ENCODE results near the gene XPO6. TPM values are rescaled to one million over a fixed set of nuclear protein-coding genes. Genes with fewer than 3 reads are reported as not detected.
A peak's percentile ranks its signal among the peaks of the same experiment; 100 is the strongest.

Gene XPO6
- total RNA-seq, 4 donors from 2014 or later: 88.2 to 160 (median 118) TPM

- peaks cover 8 to 9% of the 10 kb centered on the region in 2 donors for H3K36me3 ChIP-seq
- H3K4me3 ChIP-seq (replicated peaks in 1 of 3): no peak overlapping the region
- no peak for DNase-seq
- no peak for TF ChIP-seq CTCF (IDR thresholded peaks at IDR 0.05)
- no peak for TF ChIP-seq POLR2A (IDR thresholded peaks at IDR 0.05)
- H3K27ac ChIP-seq: peak overlapping the region in 1 of 3 donors; percentile 43
- H3K4me1 ChIP-seq: peaks cover 29 to 31% of the 10 kb centered on the region in 2 donors
- no peaks in the 10 kb centered on the region for H3K27me3 ChIP-seq
- H3K9me3 ChIP-seq: no peaks in the 10 kb centered on the region
- intact Hi-C loops (cut with DNase I): no loop called here
Measured at GRCh38 chr16:28161626-28162025, 50.1 kb downstream of the XPO6 start.

- H3K9me3 ChIP-seq: no peaks in the 10 kb centered on the region
- intact Hi-C loops (cut with DNase I): no loop called here
- H3K4me1 ChIP-seq: peaks cover 20% of the 10 kb centered on the region in 2 donors
- no peaks in the 10 kb centered on the region for H3K27me3 ChIP-seq
- no peak overlapping the region for H3K4me3 ChIP-seq (replicated peaks in 1 of 3)
- no peak for DNase-seq
- H3K36me3 ChIP-seq: peaks cover 0 to 8% of the 10 kb centered on the region in 2 donors
- TF ChIP-seq CTCF (IDR thresholded peaks at IDR 0.05) (no peak), POLR2A (IDR thresholded peaks at IDR 0.05) (no peak)
- peak overlapping the region in 2 of 3 donors; percentile 62 to 71 for H3K27ac ChIP-seq
- WGBS, 2 donors: 82 to 87% methylated on average over 1 of the region's 1 CpG
Measured at GRCh38 chr16:28158136-28158535, 53.6 kb downstream of the XPO6 start.

GRCh38 chr16:28156056-28156680 lies 55.6 kb downstream of the XPO6 start:
- Histone ChIP-seq H3K27ac (no peak overlapping the region), H3K4me3 (replicated peaks in 1 of 3) (no peak overlapping the region), H3K36me3 (peaks cover 0 to 18% of the 10 kb centered on the region in 2 donors), H3K4me1 (peaks cover 17 to 20% of the 10 kb centered on the region in 2 donors), H3K9me3 (no peaks in the 10 kb centered on the region), H3K27me3 (no peaks in the 10 kb centered on the region)
- TF ChIP-seq POLR2A (IDR thresholded peaks at IDR 0.05) (no peak), CTCF (IDR thresholded peaks at IDR 0.05) (no peak)
- intact Hi-C loops (cut with DNase I): no loop called here
- DNase-seq: no peak
- 94% methylated on average over 10 of the region's 10 CpGs for WGBS, 2 donors

DNA sequence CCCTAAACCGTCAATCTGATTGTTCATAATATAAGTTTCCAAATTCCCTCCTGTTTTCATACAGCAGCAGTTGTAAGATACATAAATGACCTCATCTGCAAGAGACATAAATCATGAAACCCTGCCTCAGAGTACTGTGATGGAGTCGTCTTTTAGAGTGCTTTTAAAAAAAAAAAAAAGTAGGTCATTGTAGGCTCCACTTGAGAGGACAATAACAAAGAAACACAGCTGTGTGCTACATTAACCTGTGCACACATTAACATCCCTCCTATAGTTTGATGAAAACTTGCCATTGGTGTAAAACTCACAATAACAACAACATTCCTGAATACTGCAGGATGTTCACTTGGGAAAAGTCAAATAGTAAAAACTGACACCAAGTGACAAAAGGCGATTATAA lies 56.5 kb downstream of the XPO6 start:
- intact Hi-C loops (cut with DNase I): no loop called here
- no peak for TF ChIP-seq POLR2A (IDR thresholded peaks at IDR 0.05)
- no peak for TF ChIP-seq CTCF (IDR thresholded peaks at IDR 0.05)
- Histone ChIP-seq H3K27ac (no peak overlapping the region), H3K9me3 (no peaks in the 10 kb centered on the region), H3K4me3 (replicated peaks in 1 of 3) (no peak overlapping the region), H3K4me1 (peaks cover 17% of the 10 kb centered on the region in 2 donors), H3K27me3 (no peaks in the 10 kb centered on the region), H3K36me3 (peaks cover 0 to 18% of the 10 kb centered on the region in 2 donors)
- DNase-seq: no peak
- WGBS, 2 donors: 72 to 79% methylated on average over 3 of the region's 3 CpGs

- DNase-seq: no peak
- TF ChIP-seq CTCF (IDR thresholded peaks at IDR 0.05) (no peak), POLR2A (IDR thresholded peaks at IDR 0.05) (no peak)
- Histone ChIP-seq H3K9me3 (no peaks in the 10 kb centered on the region), H3K4me3 (replicated peaks in 1 of 3) (no peak overlapping the region), H3K27ac (no peak overlapping the region), H3K36me3 (peaks cover 5 to 30% of the 10 kb centered on the region in 2 donors), H3K4me1 (no peaks in the 10 kb centered on the region), H3K27me3 (no peaks in the 10 kb centered on the region)
- intact Hi-C loops (cut with DNase I): no loop called here
- WGBS, 2 donors: 83 to 87% methylated on average over 7 of the region's 7 CpGs
Measured at GRCh38 chr16:28151180-28151579, 60.6 kb downstream of the XPO6 start.
